SJSA1 (cell line): ENCODE results near the gene MAPK8IP3. TPM values are rescaled to one million over a fixed set of nuclear protein-coding genes. Genes with fewer than 3 reads are reported as not detected.

Experiments
- DNase-seq, 2 experiments: peaks; one replicate each; pipeline ENCODE4 v3.0.0-alpha.2; 2015 to 2020; ENCODE audit warnings: low spot score in 2 of 2, low read depth in 1 of 2
- H3K27ac ChIP-seq: fragments of 250-450 bp; sonication (Bioruptor Pico); 2 replicates; pipeline ENCODE4 v1.5.1; 2020; ENCODE audit warnings: mild to moderate bottlenecking, moderate library complexity
- H3K27me3 ChIP-seq: fragments of 250-450 bp; sonication (Bioruptor Pico); replicated peaks from 2 replicates; pipeline ENCODE4 v1.5.1; 2020; ENCODE audit warnings: mild to moderate bottlenecking, moderate library complexity
- H3K36me3 ChIP-seq: fragments of 250-450 bp; sonication (Bioruptor Pico); 2 replicates; pipeline ENCODE4 v1.5.1; 2020; ENCODE audit warnings: mild to moderate bottlenecking
- H3K4me1 ChIP-seq: fragments of 250-450 bp; sonication (Bioruptor Pico); replicated peaks from 2 replicates; pipeline ENCODE4 v1.6.1; 2021; ENCODE audit warnings: mild to moderate bottlenecking
- H3K4me3 ChIP-seq: fragments of 250-450 bp; sonication (Bioruptor Pico); 2 replicates; pipeline ENCODE4 v1.5.1; 2020; ENCODE audit warnings: mild to moderate bottlenecking
- H3K9me3 ChIP-seq: fragments of 250-450 bp; sonication (Bioruptor Pico); replicated peaks from 2 replicates; pipeline ENCODE4 v1.5.1; 2020; ENCODE audit warnings: mild to moderate bottlenecking
- total RNA-seq: library from RNA; depleted of rRNA; stranded (reverse); fragments of >200 nt; shearing (Covaris generic); gene quantifications from 2 replicates; pipeline ENCODE4 v1.2.3, GENCODE V29; 2014; rRNA removed

MAPK8IP3 gene
- 26.5 and 43.2 TPM in 2 replicates for total RNA-seq

- peak; percentile 88 to 99 for DNase-seq
- Histone ChIP-seq H3K27ac (peak within 1 kb of the TSS; percentile 76), H3K27me3 (no peaks in the 10 kb centered on the region), H3K4me3 (peak within 1 kb of the TSS; percentile 82), H3K36me3 (peaks cover 52% of the 10 kb centered on the region), H3K9me3 (no peaks in the 10 kb centered on the region), H3K4me1 (peaks cover 18% of the 10 kb centered on the region)
Measured at GRCh38 chr16:1705688-1706385, at the start of gene MAPK8IP3. Gene MAPK8IP3, plus strand, starts transcription at chr16:1706195. Its CDS starts 145 bp downstream, at chr16:1706340.

GRCh38 chr16:1656808-1657617 is 49.0 kb upstream of the MAPK8IP3 start:
- no peak overlapping the region for H3K27ac ChIP-seq
- DNase-seq: no peak
- peaks cover 83% of the 10 kb centered on the region for H3K36me3 ChIP-seq

GRCh38 chr16:1657841-1658240 is 48.2 kb upstream of the MAPK8IP3 start:
- Histone ChIP-seq H3K27ac (no peak overlapping the region), H3K27me3 (no peaks in the 10 kb centered on the region), H3K4me3 (no peak overlapping the region), H3K4me1 (no peaks in the 10 kb centered on the region), H3K36me3 (peaks cover 83% of the 10 kb centered on the region), H3K9me3 (no peaks in the 10 kb centered on the region)
- no peak for DNase-seq

More at GRCh38 chr16:1656808-1657617, 49.0 kb upstream of the MAPK8IP3 start:
- Histone ChIP-seq H3K9me3 (no peaks in the 10 kb centered on the region), H3K27me3 (no peaks in the 10 kb centered on the region), H3K4me3 (no peak overlapping the region), H3K4me1 (no peaks in the 10 kb centered on the region)

GRCh38 chr16:1659031-1659430 is 47.0 kb upstream of the MAPK8IP3 start:
- H3K4me3 ChIP-seq: no peak overlapping the region
- H3K27ac ChIP-seq: no peak overlapping the region
- no peaks in the 10 kb centered on the region for H3K27me3 ChIP-seq
- H3K36me3 ChIP-seq: peaks cover 89% of the 10 kb centered on the region
- no peak for DNase-seq
- H3K9me3 ChIP-seq: no peaks in the 10 kb centered on the region
- H3K4me1 ChIP-seq: no peaks in the 10 kb centered on the region

GRCh38 chr16:1661826-1662225 is 44.2 kb upstream of the MAPK8IP3 start:
- no peaks in the 10 kb centered on the region for H3K27me3 ChIP-seq
- H3K9me3 ChIP-seq: no peaks in the 10 kb centered on the region
- H3K4me3 ChIP-seq: no peak overlapping the region
- H3K4me1 ChIP-seq: no peaks in the 10 kb centered on the region
- no peak overlapping the region for H3K27ac ChIP-seq
- peaks cover 90% of the 10 kb centered on the region for H3K36me3 ChIP-seq
- no peak for DNase-seq

- H3K4me3 ChIP-seq: no peak overlapping the region
- H3K27ac ChIP-seq: no peak overlapping the region
- H3K4me1 ChIP-seq: no peaks in the 10 kb centered on the region
- no peaks in the 10 kb centered on the region for H3K9me3 ChIP-seq
- peaks cover 91% of the 10 kb centered on the region for H3K36me3 ChIP-seq
- no peak for DNase-seq
- H3K27me3 ChIP-seq: no peaks in the 10 kb centered on the region
Measured at GRCh38 chr16:1662543-1662942, 43.5 kb upstream of the MAPK8IP3 start.

GRCh38 chr16:1665829-1666228 is 40.2 kb upstream of the MAPK8IP3 start:
- no peak for DNase-seq
- H3K4me3 ChIP-seq: no peak overlapping the region
- H3K27ac ChIP-seq: no peak overlapping the region
- H3K36me3 ChIP-seq: peaks cover 88% of the 10 kb centered on the region
- H3K27me3 ChIP-seq: no peaks in the 10 kb centered on the region
- H3K4me1 ChIP-seq: no peaks in the 10 kb centered on the region
- no peaks in the 10 kb centered on the region for H3K9me3 ChIP-seq

GRCh38 chr16:1666316-1666715 is 39.7 kb upstream of the MAPK8IP3 start:
- no peak overlapping the region for H3K4me3 ChIP-seq
- no peak for DNase-seq
- H3K4me1 ChIP-seq: no peaks in the 10 kb centered on the region
- H3K9me3 ChIP-seq: no peaks in the 10 kb centered on the region
- no peaks in the 10 kb centered on the region for H3K27me3 ChIP-seq
- peaks cover 93% of the 10 kb centered on the region for H3K36me3 ChIP-seq
- H3K27ac ChIP-seq: no peak overlapping the region

- Histone ChIP-seq H3K36me3 (peaks cover 94% of the 10 kb centered on the region), H3K4me1 (no peaks in the 10 kb centered on the region), H3K4me3 (no peak overlapping the region), H3K27ac (no peak overlapping the region), H3K9me3 (no peaks in the 10 kb centered on the region), H3K27me3 (no peaks in the 10 kb centered on the region)
- no peak for DNase-seq
Measured at GRCh38 chr16:1667271-1667670, 38.7 kb upstream of the MAPK8IP3 start.

GRCh38 chr16:1667916-1668315 is 38.1 kb upstream of the MAPK8IP3 start:
- no peaks in the 10 kb centered on the region for H3K4me1 ChIP-seq
- no peak for DNase-seq
- H3K4me3 ChIP-seq: no peak overlapping the region
- H3K9me3 ChIP-seq: no peaks in the 10 kb centered on the region
- no peak overlapping the region for H3K27ac ChIP-seq
- H3K36me3 ChIP-seq: peaks cover 93% of the 10 kb centered on the region
- H3K27me3 ChIP-seq: no peaks in the 10 kb centered on the region

GRCh38 chr16:1668612-1669319 is 37.2 kb upstream of the MAPK8IP3 start:
- H3K27ac ChIP-seq: no peak overlapping the region
- H3K4me1 ChIP-seq: peaks cover 5% of the 10 kb centered on the region
- H3K9me3 ChIP-seq: no peaks in the 10 kb centered on the region
- H3K36me3 ChIP-seq: peaks cover 88% of the 10 kb centered on the region
- H3K27me3 ChIP-seq: no peaks in the 10 kb centered on the region
- no peak overlapping the region for H3K4me3 ChIP-seq
- no peak for DNase-seq

- Histone ChIP-seq H3K27ac (no peak overlapping the region), H3K4me3 (no peak overlapping the region), H3K9me3 (no peaks in the 10 kb centered on the region), H3K36me3 (peaks cover 88% of the 10 kb centered on the region), H3K4me1 (peaks cover 14% of the 10 kb centered on the region), H3K27me3 (no peaks in the 10 kb centered on the region)
- no peak for DNase-seq
Measured at GRCh38 chr16:1669698-1670097, 36.3 kb upstream of the MAPK8IP3 start.

GRCh38 chr16:1670371-1670770 is 35.6 kb upstream of the MAPK8IP3 start:
- Histone ChIP-seq H3K4me1 (peaks cover 21% of the 10 kb centered on the region), H3K27ac (no peak overlapping the region), H3K36me3 (peaks cover 82% of the 10 kb centered on the region), H3K4me3 (no peak overlapping the region), H3K27me3 (no peaks in the 10 kb centered on the region), H3K9me3 (no peaks in the 10 kb centered on the region)
- DNase-seq: no peak

- H3K4me1 ChIP-seq: peaks cover 26% of the 10 kb centered on the region
- DNase-seq: no peak
- H3K9me3 ChIP-seq: no peaks in the 10 kb centered on the region
- H3K4me3 ChIP-seq: no peak overlapping the region
- H3K27ac ChIP-seq: no peak overlapping the region
- H3K36me3 ChIP-seq: peaks cover 82% of the 10 kb centered on the region
- H3K27me3 ChIP-seq: no peaks in the 10 kb centered on the region
Measured at GRCh38 chr16:1670866-1671265, 35.1 kb upstream of the MAPK8IP3 start.
